ENCODE measurements around the gene AUTS2. TPM values are rescaled to one million over a fixed set of nuclear protein-coding genes. Genes with fewer than 3 reads are reported as not detected.

AUTS2 gene
- total and polyA plus RNA-seq, 10 donors, result 6.1 to 54.8 (median 29.1) TPM

GRCh38 chr7:69833964-69834363 is 235.7 kb downstream of the AUTS2 start:
- no peak for TF ChIP-seq CTCF (IDR thresholded peaks at IDR 0.05 in 8 of 11, conservative IDR thresholded peaks at IDR 0.05 in 3 of 11)
- TF ChIP-seq POLR2A (IDR thresholded peaks at IDR 0.05), result no peak
- TF ChIP-seq POLR2AphosphoS5 (IDR thresholded peaks at IDR 0.05), result no peak
- intact Hi-C loops (cut with DNase I; ENCODE audit: low total_unique reads), result no loop called here

GRCh38 chr7:69836702-69837101 is 238.4 kb downstream of the AUTS2 start:
- Histone ChIP-seq H3K36me3 (peaks cover 0 to 6% (median 0%) of the 10 kb centered on the region in 6 donors), H3K9me3 (no peaks in the 10 kb centered on the region), H3K27ac (no peak overlapping the region), H3K27me3 (replicated peaks in 1 of 7) (no peaks in the 10 kb centered on the region), H3K4me3 (no peak overlapping the region), H3K4me1 (peaks cover 0 to 25% (median 8%) of the 10 kb centered on the region in 6 donors)
- WGBS, 5 donors, result 89 to 94% (median 91%) methylated on average over 7 of the region's 7 CpGs
- intact Hi-C loops (cut with DNase I; ENCODE audit: low total_unique reads), result no loop called here
- no peak for DNase-seq
- TF ChIP-seq CTCF (IDR thresholded peaks at IDR 0.05 in 8 of 11, conservative IDR thresholded peaks at IDR 0.05 in 3 of 11) (no peak), POLR2A (IDR thresholded peaks at IDR 0.05) (no peak), POLR2AphosphoS5 (IDR thresholded peaks at IDR 0.05) (no peak)

More at GRCh38 chr7:69833964-69834363, 235.7 kb downstream of the AUTS2 start:
- Histone ChIP-seq H3K4me1 (peaks cover 0 to 2% (median 0%) of the 10 kb centered on the region in 6 donors), H3K27me3 (replicated peaks in 1 of 7) (peaks cover 0 to 3% (median 0%) of the 10 kb centered on the region in 7 donors), H3K4me3 (no peak overlapping the region), H3K9me3 (no peaks in the 10 kb centered on the region), H3K27ac (no peak overlapping the region), H3K36me3 (peaks cover 0 to 6% (median 0%) of the 10 kb centered on the region in 6 donors)
- WGBS, 5 donors, result 87 to 93% (median 92%) methylated on average over 6 of the region's 6 CpGs
- no peak for DNase-seq

GRCh38 chr7:69837387-69838068 is 239.3 kb downstream of the AUTS2 start:
- intact Hi-C loops (cut with DNase I; ENCODE audit: low total_unique reads), result no loop called here
- no peak for DNase-seq
- no peak overlapping the region for H3K4me3 ChIP-seq
- no peak for TF ChIP-seq POLR2A (IDR thresholded peaks at IDR 0.05)
- TF ChIP-seq CTCF (IDR thresholded peaks at IDR 0.05 in 8 of 11, conservative IDR thresholded peaks at IDR 0.05 in 3 of 11), result no peak
- no peak for TF ChIP-seq POLR2AphosphoS5 (IDR thresholded peaks at IDR 0.05)
- peaks cover 0 to 25% (median 8%) of the 10 kb centered on the region in 6 donors for H3K4me1 ChIP-seq
- H3K27ac ChIP-seq, result no peak overlapping the region
- H3K36me3 ChIP-seq, result peaks cover 0 to 6% (median 0%) of the 10 kb centered on the region in 6 donors
- 79 to 86% (median 83%) methylated on average over 6 of the region's 6 CpGs for WGBS, 5 donors
- no peaks in the 10 kb centered on the region for H3K9me3 ChIP-seq
- no peaks in the 10 kb centered on the region for H3K27me3 ChIP-seq (replicated peaks in 1 of 7)

- Histone ChIP-seq H3K36me3 (no peaks in the 10 kb centered on the region), H3K27me3 (replicated peaks in 1 of 7) (no peaks in the 10 kb centered on the region), H3K9me3 (no peaks in the 10 kb centered on the region), H3K27ac (peak overlapping the region in 3 of 8 donors; percentile 16 to 36 (median 21)), H3K4me3 (no peak overlapping the region), H3K4me1 (peaks cover 0 to 42% (median 12%) of the 10 kb centered on the region in 6 donors)
- WGBS, 5 donors, result 74 to 83% (median 79%) methylated on average over 2 of the region's 2 CpGs
- intact Hi-C loops (cut with DNase I; ENCODE audit: low total_unique reads), result no loop called here
- TF ChIP-seq POLR2AphosphoS5 (IDR thresholded peaks at IDR 0.05) (no peak), POLR2A (IDR thresholded peaks at IDR 0.05) (no peak), CTCF (IDR thresholded peaks at IDR 0.05 in 8 of 11, conservative IDR thresholded peaks at IDR 0.05 in 3 of 11) (no peak)
- DNase-seq, result no peak
Measured at GRCh38 chr7:69839782-69840181, 241.5 kb downstream of the AUTS2 start.

Data from spleen (tissue), 11 donors.